ENCODE results near the gene ZDHHC11.
"Not testable (repeated sequence)": the region's sequence is repeated elsewhere in the genome, so short reads cannot be mapped to it uniquely, and the experiment has no call there.

Gene ZDHHC11
- 14.1 to 15.6 reads per million in 2 donors for total RNA-seq

- no peak for DNase-seq
These were observed at the start of gene ZDHHC11 for GRCh38 chr5:850511-851006. ZDHHC11 (minus strand) TSS chr5:850986; CDS start chr5:850602, 384 bp downstream.

DNA sequence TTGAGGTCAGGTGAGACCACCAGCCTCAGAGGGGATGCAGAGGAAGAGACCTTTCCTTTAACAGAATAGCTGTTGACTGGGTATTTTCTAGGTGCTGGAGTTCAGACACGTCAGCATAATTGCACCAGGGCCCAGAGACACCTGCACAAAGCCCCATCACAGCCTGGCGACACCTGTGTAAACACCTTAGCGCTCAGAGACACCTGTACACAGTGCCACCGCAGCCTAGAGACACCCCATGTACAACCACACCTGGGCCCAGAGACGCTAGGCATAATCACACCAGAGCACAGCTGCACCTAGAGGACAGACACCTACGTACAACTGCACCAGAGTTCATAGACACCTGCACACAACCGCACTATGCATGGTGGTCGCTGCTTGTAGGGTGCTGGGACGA, 42.9 kb upstream of the ZDHHC11 start:
- peak in 1 of 5 experiments; percentile 7 for DNase-seq

DNA sequence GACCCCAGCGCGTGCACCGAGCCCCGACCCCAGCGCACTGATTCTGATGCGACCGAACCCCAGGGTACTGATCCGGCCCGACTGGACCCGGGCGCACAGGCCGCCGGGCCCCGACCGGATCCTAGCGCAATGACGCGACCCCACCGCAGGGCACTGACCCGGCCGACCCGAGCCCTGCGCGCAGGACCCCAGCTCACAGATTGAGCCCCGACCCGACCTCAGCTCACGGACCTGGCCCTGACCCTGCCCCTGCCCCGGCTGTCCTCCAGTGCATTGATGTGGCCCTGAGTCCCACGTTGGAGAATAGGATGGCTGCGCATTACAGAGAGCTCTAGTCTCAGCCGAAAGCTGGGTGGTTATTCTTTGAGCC, 42.3 kb upstream of the ZDHHC11 start:
- no peak for DNase-seq

DNA sequence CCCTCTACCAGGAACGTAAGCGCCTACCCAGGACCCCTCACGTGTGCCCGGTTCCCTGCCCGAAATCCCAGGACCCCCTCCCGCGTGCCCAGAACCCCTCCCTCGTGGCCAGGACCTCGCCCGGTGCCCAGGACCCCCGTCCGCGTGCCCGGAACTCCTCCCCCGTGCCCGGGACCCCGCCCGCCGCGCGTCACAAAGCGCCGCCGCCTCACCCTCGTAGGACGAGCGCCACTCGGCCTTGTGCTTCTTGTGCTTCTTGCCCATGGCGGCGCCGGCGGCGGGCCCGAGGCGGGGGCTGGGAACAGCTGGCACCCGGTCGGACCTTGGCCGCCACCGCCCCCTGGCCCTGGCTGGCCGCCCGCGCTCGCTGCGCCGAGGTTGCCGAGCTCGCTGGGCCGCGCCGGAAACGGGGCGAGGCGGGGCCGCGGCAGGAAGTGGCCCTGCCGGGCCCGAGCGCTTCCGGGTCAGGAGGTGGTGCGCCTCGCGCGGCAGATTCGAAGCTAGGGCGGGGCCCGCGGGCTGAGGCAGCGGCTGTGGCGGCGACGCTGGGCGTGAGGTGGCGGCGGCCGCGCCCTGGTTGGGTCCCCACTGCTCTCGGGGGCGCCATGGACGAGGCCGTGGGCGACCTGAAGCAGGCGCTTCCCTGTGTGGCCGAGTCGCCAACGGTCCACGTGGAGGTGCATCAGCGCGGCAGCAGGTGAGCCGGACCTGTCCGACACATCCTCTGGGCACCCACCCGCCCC, 41.8 kb upstream of the ZDHHC11 start, which contains the start of the genes BRD9 and TRIP13:
Gene BRD9, minus strand, starts transcription at position 408 of the 743 bp plus-strand sequence. Its CDS starts 144 bp downstream, at position 264.
Gene TRIP13, plus strand, starts transcription at position 491 of the 743 bp plus-strand sequence. Its CDS starts 115 bp downstream, at position 606.
- peak; percentile 73 to 92 (median 77) for DNase-seq

DNA sequence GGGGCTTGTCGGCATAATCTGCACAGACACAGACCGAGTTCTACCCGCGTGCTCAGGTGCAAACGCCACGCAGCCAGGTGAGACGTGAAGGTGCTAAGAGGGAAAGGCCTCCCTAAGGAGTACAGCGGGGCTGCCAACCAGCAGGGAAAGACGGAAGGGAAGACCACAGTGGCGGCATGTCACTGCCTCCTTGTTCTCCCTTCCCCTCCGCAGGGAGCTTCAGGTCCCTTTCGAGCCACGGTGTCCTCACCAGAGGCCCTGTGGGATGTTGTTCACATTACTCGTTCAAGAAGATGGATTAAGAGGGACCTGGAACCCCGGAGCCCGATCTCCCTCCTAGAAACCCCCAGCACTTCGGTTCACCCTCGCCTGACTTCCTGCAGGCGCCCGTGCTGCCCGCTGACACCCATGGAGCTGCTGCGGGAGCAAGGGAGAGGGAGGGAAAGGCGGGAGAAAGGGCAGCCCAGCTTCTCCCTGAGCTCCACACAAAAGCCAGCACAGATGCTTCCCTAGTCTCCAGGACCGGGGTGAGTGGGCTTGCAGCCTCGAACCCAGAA, 41.1 kb upstream of the ZDHHC11 start:
- peak in 1 of 5 experiments; percentile 34 for DNase-seq

GRCh38 chr5:891117-891836, 40.5 kb upstream of the ZDHHC11 start:
- no peak for DNase-seq

- no peak for DNase-seq
These were observed 38.4 kb upstream of the ZDHHC11 start for GRCh38 chr5:889075-889710.

DNA sequence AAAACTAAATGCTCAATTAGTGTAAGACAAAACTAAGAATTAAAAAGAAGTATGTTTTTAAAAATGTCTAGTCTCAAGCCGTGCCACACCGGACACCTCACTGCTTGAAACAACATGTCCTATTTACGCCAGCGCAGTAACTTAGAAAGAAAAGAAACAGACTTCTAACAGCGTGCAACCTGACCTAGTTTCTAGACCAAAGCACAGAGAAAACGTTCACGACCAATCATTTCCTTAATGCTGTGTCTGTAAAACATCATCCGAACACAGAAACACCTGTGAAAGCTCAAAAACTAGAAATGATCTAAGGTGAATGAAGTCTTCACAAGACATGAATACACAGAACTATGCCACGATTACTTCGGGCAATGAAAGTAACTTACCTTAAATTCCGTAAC, 37.9 kb upstream of the ZDHHC11 start:
- no peak for DNase-seq

- no peak for DNase-seq
These were observed 37.3 kb upstream of the ZDHHC11 start for GRCh38 chr5:887947-888637.

DNA sequence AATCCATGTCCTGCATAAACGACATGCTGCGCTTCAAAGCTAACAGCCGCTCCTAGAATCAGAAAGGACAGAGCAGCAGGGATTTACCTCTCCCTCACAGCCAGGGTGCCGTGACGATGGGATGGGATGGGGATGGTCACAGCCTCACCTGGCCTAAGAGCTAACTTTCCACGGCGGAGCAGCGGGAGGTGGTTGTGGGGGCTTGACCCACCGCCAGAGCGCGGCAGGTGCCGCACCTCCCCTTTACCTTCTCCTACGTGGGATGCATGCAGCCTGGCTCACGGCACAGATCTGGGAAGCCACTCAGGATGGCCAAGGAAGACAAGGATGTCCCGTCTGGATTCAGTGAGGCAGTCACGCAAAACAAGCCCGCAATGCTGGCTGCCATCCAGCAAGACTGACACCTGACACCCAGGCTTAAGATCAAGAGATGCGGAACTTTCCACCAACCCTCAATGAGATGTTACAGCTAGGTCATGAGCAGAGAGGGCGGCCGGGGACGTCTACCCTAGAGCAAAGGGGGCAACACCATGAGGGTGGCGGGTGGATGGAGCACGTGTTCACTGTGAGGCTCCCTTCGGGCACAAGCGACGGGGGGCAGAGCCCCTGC, 36.0 kb upstream of the ZDHHC11 start:
- DNase-seq = no peak

DNA sequence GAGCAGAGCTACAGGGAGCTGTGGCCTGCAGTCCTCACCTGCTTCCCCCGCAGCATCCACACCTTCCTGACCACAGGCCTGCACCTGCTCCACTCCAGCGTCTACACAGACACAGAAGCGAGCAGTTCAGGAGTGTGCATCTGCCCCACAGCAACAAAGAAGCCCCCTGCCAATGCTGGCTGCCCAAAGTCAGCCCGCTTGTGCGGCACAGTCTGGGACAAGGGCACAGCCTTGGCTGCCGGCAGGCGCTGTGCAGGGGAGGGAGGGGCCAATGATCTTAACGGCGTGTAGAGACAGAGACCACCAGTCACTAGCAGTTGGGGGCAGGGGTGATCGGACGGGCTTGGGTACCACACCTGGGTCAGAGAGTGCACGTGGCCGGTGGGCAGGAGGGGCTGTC, 35.2 kb upstream of the ZDHHC11 start:
- DNase-seq = no peak

DNA sequence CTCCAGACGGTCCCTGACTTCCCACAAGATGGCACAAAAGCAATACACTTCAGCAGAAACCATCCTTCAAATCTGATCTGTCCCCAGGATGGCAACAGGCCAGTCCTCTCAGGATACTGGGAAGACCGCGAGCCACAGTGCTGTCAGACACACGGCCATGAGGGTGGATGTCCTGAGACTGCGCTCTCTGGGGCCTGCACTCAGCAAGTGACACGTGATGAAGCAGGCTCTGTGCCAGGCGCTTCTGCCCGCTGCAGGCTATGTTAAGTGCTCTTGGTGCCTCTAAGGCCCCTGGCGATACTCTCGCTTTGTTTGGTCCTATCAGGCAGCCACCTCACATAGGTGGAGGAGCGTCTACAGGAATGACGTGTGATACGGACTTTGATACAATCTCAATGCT, 34.7 kb upstream of the ZDHHC11 start:
- no peak for DNase-seq

GRCh38 chr5:885127-885442, 34.3 kb upstream of the ZDHHC11 start:
- no peak for DNase-seq

DNA sequence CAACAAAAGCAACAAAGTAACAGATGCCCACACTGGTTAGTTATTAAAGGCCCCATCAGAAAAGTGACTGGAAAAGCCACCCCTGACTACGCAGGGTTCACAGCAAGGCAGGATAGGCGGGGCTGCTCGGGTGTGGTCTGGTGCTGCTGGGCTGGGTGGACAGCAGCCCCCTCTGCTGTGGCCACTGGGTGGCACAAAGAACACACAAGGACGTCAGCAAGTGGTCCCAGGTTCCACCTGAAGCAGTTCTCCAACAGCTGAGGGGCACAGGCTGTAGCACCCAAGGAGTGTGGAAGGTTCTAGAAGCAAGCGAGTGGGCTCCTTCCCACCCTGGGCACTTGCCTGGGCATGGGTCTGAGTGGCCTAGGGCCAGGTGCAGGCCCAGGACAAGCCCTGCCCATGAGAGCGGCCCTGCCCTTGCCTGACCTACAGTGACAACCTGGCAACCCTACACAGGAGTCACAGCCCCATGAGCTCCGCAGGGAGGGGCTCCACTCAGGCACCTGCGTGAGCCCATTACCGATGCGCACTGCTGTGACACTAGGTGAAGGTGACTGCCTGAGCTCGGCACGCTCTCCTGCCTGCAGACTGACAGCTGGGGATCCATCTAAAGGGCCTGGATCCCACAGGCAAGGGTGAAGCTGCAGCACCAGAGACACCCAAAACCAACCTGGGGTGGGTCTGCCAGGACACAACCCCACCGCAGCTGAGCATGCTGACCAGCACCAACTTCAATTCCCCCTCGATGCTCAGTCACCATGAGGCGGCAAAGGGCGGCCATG, 33.8 kb upstream of the ZDHHC11 start:
- DNase-seq = no peak

DNA sequence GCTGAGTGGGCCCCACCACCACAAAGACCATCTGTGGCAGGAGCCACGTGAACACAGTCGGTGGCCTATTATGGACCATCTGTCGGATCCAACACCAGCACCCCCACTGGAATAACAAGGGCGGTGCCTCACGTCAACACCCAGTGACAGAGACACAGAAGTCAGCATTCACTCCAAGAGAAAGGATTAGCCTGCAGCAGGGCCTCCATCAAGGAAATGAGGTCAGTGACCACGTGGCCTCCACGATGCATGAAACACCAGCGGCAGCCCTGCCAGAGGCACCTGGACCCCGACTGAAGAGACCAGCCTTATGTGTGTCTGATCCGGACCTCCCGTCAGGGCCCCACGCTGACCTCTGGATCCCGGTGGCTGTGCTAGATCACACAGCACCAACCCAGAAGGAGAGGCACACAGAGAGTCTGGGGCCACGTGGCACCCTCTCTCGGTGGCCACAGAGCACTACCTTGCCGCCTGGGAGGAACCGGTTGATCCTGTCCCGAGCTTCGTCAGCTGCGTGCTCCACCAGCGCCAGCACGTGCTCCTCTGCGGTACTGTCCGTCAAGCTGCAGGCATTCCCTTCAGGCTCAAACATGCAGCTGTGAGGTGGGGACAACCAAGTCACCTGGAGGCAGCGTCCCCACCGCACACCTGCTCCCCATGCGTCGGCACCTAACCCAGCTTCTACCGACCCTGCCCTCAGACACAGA, 32.8 kb upstream of the ZDHHC11 start:
- DNase-seq = no peak

DNA sequence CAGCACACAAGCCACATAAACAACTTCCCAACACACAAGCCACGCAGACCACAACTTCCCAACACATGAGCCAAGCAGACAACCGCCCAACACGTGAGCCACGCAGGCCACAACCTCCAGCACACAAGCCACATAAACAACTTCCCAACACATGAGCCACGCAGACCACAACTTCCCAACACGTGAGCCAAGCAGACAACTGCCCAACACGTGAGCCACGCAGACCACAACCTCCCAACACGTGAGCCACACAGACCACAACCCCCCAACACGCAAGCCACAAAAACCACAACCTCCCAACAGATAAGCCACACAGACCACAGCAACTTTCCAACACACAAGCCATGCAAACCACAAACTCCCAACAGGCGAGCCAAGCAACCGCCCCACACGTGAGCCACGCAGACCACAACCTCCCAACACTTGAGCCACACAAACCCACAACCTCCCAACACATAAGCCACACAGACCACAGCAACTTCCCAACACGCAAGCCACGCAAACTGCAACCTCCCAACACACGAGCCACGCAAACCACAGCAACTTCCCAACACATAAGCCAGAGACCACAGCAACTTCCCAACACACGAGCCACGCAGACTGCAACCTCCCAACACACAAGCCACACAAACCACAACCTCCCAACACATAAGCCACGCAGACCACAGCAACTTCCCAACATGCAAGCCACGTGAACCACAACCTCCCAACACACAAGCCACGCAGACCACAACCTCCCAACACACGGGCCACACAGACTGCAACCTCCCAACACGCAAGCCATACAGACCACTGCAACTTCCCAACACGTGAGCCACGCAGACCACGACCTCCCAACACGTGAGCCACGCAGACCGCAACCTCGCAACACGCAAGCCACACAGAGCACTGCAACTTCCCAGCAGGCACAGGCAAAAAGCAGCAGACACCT, 31.7 kb upstream of the ZDHHC11 start:
- DNase-seq = peak in 1 of 5 experiments; percentile 42

- DNase-seq = no peak
These were observed 30.8 kb upstream of the ZDHHC11 start for GRCh38 chr5:881551-881935.

DNA sequence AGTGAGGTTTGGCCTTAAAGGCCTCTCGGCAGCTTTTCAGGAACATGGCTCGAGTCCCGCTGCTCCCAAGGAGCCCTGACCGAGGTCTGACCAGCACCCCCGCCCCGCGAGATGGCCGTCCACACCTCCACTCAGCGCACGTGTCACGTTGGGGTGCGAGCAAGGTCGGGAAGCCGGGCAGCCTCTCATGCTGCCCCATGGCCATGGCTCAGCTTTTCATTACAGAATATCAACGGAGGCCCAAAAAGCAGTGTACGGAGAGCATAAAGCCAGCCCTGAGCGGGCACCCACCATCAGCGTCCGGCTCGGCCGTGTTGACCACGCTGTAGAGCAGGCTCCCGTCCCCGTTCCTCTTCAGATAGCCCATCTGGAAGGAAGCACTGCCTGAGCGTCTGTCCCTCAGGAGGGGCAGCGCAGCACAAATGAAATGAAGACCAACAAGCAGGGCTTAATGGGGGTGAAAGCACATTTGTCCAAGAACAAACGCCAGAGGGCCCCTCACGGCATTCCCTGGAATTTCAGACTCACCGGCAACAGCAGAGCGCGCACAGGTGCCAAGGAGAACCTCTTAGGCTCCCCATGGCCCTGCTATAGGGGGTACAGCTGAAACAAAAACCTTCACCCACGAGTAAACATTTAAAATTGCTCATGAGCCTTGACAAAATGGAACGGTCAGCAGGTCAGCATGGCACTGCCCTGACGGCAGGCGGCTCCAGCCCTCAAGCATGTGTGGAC, 30.2 kb upstream of the ZDHHC11 start:
- no peak for DNase-seq

DNA sequence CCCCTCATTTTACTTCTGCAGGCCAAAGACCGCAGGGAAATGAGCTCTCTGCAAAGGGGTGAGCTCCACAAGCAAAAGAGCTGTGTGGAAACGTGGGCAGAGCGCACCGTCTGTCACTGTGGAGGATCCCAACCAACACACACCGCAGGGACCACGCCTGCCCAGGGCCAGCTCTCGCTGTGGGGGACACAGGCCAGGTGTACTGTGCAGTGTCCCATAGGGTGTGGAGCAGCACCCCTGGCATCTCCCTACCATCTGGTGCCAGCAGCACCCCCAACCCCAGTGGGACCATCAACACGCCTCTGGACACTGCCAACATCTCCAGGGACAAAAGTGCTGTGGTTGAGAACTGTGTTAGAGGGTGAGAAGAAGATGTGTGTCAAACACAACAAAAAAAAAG, 27.9 kb upstream of the ZDHHC11 start:
- DNase-seq = not testable (repeated sequence)
